Measurements from ENCODE around the gene DNAJC22. TPM values are rescaled to one million over a fixed set of nuclear protein-coding genes. Genes with fewer than 3 reads are reported as not detected.
"Not testable (repeated sequence)": the region's sequence is repeated elsewhere in the genome, so short reads cannot be mapped to it uniquely, and the experiment has no call there.

Gene DNAJC22
- total RNA-seq, 1 experiment from 2014 or later, result not detected

DNA sequence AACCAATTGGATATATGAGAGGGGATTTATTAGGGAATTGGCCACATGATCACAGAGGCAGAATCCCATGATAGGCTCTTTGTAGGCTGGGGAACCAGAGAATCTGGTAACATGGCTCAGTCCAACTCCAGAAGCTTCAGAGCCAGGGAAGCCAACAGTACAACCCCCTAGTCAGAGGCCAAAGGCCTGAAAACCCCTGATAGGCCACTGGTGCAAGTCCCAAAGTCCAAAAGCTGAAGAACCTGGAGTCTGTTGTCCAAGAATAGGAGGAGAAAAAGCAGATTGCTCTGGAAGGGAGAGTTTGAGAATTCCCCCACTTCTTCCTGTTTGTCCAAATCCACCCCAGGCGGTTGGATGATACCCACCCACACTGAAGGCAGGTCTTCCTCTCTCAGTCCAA lies 31.9 kb upstream of the DNAJC22 start:
- H3K9me3 ChIP-seq (ENCODE audit: low read length), result no peaks in the 10 kb centered on the region
- DNase-seq, result no peak
- no peaks in the 10 kb centered on the region for H3K79me2 ChIP-seq (ENCODE audit: low read length)
- no peaks in the 10 kb centered on the region for H4K20me1 ChIP-seq (ENCODE audit: insufficient read depth, low read depth, low read length)
- H3K4me2 ChIP-seq (ENCODE audit: low read depth, low read length, poor library complexity, severe bottlenecking), result no peak overlapping the region
- H3K4me3 ChIP-seq (ENCODE audit: low read length), result no peak overlapping the region
- H3K36me3 ChIP-seq (ENCODE audit: insufficient read depth, low read length), result no peaks in the 10 kb centered on the region
- no peaks in the 10 kb centered on the region for H3K4me1 ChIP-seq (ENCODE audit: low read length)
- no peaks in the 10 kb centered on the region for H3K27me3 ChIP-seq (ENCODE audit: low read length)
- no peaks in the 10 kb centered on the region for H3K9me2 ChIP-seq (replicated peaks; ENCODE audit: insufficient read depth, low read length)
- H3K9ac ChIP-seq (ENCODE audit: low read length), result no peak overlapping the region
- no peak overlapping the region for H3K27ac ChIP-seq (ENCODE audit: low read length)
- no peak overlapping the region for H2AFZ ChIP-seq (ENCODE audit: low read length)

DNA sequence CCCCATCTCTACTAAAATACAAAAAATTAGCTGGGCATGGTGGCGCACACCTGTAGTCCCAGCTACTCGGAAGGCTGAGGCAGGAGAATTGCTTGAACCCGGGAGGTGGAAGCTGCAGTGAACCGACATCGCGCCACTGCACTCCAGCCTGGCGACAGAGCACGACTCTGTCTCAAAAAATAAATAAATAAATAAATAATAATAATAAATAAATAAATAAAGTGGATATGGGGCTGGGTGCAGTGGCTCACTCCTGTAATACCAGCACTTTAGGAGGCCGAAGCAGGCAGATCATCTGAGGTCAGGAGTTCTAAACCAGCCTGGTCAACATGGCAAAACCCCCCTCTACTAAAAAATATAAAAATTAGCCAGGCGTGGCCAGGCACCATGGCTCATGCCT lies 29.6 kb upstream of the DNAJC22 start:
- H3K79me2 ChIP-seq (ENCODE audit: low read length); H3K9ac ChIP-seq (ENCODE audit: low read length); H2AFZ ChIP-seq (ENCODE audit: low read length): not testable (repeated sequence)

DNA sequence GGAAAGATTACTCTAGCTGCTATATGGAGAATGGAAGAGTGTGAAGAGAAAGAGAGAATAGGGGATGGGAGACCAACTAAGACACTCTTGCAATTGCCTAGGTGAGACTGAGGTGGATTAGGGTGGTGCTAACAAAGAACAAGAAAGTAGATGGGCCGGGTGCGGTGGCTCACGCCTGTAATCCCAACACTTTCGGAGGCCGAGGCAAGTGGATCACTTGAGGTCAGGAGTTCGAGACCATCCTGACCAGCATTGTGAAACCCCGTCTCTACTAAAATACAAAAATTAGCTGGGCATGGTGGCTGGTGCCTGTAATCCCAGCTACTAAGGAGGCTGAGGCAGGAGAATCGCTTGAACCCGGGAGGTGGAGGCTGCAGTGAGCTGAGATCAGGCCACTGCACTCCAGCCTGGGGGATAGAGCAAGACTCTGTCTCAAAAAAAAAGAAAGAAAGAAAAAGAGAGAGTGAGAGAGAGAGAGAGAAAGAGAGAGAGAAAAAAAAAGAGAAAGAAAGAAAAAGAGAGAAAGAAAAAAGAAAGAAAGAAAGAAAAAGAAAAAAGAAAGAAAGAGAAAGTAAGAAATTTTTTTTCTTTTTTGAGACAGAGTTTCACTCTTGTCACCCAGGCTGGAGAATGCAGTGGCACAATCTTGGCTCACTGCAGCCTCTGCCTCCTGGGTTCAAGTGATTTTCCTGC lies 26.1 kb upstream of the DNAJC22 start:
- DNase-seq; H3K27me3 ChIP-seq (ENCODE audit: low read length); H3K9ac ChIP-seq (ENCODE audit: low read length); H3K9me3 ChIP-seq (ENCODE audit: low read length); H4K20me1 ChIP-seq (ENCODE audit: insufficient read depth, low read depth, low read length); H3K4me3 ChIP-seq (ENCODE audit: low read length); H3K9me2 ChIP-seq (replicated peaks; ENCODE audit: insufficient read depth, low read length); H2AFZ ChIP-seq (ENCODE audit: low read length); H3K4me2 ChIP-seq (ENCODE audit: low read depth, low read length, poor library complexity, severe bottlenecking); H3K27ac ChIP-seq (ENCODE audit: low read length); H3K36me3 ChIP-seq (ENCODE audit: insufficient read depth, low read length): not testable (repeated sequence)
- H3K4me1 ChIP-seq (ENCODE audit: low read length), result peaks cover 17% of the 10 kb centered on the region
- peaks cover 14% of the 10 kb centered on the region for H3K79me2 ChIP-seq (ENCODE audit: low read length)

More for the DNA sequence above, 29.6 kb upstream of the DNAJC22 start:
- not testable (repeated sequence) for H3K9me2 ChIP-seq (replicated peaks; ENCODE audit: insufficient read depth, low read length); H3K36me3 ChIP-seq (ENCODE audit: insufficient read depth, low read length); H3K9me3 ChIP-seq (ENCODE audit: low read length); H3K27ac ChIP-seq (ENCODE audit: low read length); H3K27me3 ChIP-seq (ENCODE audit: low read length); H3K4me1 ChIP-seq (ENCODE audit: low read length); H3K4me3 ChIP-seq (ENCODE audit: low read length); DNase-seq; H4K20me1 ChIP-seq (ENCODE audit: insufficient read depth, low read depth, low read length); H3K4me2 ChIP-seq (ENCODE audit: low read depth, low read length, poor library complexity, severe bottlenecking)

DNA sequence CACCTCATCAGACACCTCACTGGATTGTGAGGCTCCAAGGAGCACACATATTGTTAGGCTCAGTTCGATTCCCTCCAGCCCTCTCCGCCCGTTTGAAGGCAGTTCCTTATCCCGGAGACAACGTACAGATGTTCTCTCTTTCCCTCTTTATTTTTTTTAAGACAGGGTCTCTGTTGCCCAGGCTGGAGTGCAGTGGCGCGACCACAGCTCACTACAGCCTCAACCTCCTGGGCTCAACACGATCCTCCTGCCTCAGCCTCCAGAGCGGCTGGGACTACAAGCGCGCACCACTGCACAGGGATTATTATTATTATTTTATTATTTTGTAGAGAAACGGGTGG lies 24.4 kb upstream of the DNAJC22 start:
- no peaks in the 10 kb centered on the region for H4K20me1 ChIP-seq (ENCODE audit: insufficient read depth, low read depth, low read length)
- H3K27me3 ChIP-seq (ENCODE audit: low read length), result no peaks in the 10 kb centered on the region
- no peak overlapping the region for H3K27ac ChIP-seq (ENCODE audit: low read length)
- peaks cover 8% of the 10 kb centered on the region; the same call in 1 of the 2 replicates for H3K36me3 ChIP-seq (ENCODE audit: insufficient read depth, low read length)
- H3K79me2 ChIP-seq (ENCODE audit: low read length), result peaks cover 14% of the 10 kb centered on the region
- H2AFZ ChIP-seq (ENCODE audit: low read length), result peak overlapping the region; percentile 87; the same call in 1 of the 2 replicates
- no peaks in the 10 kb centered on the region for H3K9me3 ChIP-seq (ENCODE audit: low read length)
- H3K4me2 ChIP-seq (ENCODE audit: low read depth, low read length, poor library complexity, severe bottlenecking), result peak overlapping the region; percentile 74
- peaks cover 17% of the 10 kb centered on the region for H3K4me1 ChIP-seq (ENCODE audit: low read length)
- no peaks in the 10 kb centered on the region for H3K9me2 ChIP-seq (replicated peaks; ENCODE audit: insufficient read depth, low read length)
- H3K9ac ChIP-seq (ENCODE audit: low read length), result peak overlapping the region; percentile 74
- no peak for DNase-seq
- H3K4me3 ChIP-seq (ENCODE audit: low read length), result peak overlapping the region; percentile 81

- DNase-seq, result peak; percentile 99
- Histone ChIP-seq H3K27me3 (ENCODE audit: low read length) (no peaks in the 10 kb centered on the region), H3K4me3 (ENCODE audit: low read length) (peak within 1 kb of the TSS; percentile 81), H3K4me2 (ENCODE audit: low read depth, low read length, poor library complexity, severe bottlenecking) (peak within 1 kb of the TSS; percentile 94), H3K27ac (ENCODE audit: low read length) (peak within 1 kb of the TSS; percentile 56), H3K79me2 (ENCODE audit: low read length) (peaks cover 14% of the 10 kb centered on the region), H3K4me1 (ENCODE audit: low read length) (peaks cover 17% of the 10 kb centered on the region), H3K36me3 (ENCODE audit: insufficient read depth, low read length) (peaks cover 10% of the 10 kb centered on the region; the same call in 1 of the 2 replicates), H4K20me1 (ENCODE audit: insufficient read depth, low read depth, low read length) (no peaks in the 10 kb centered on the region), H3K9ac (ENCODE audit: low read length) (peak within 1 kb of the TSS; percentile 86), H3K9me3 (ENCODE audit: low read length) (no peaks in the 10 kb centered on the region), H3K9me2 (replicated peaks; ENCODE audit: insufficient read depth, low read length) (no peaks in the 10 kb centered on the region), H2AFZ (ENCODE audit: low read length) (peak within 1 kb of the TSS; percentile 87)
Observed at GRCh38 chr12:49322708-49323523, 23.8 kb upstream of the DNAJC22 start, which contains the start of gene TROAP. Gene TROAP, plus strand, starts transcription at chr12:49323255. Its CDS starts 354 bp downstream, at chr12:49323609.

GRCh38 chr12:49323524-49324097 lies 23.1 kb upstream of the DNAJC22 start:
- H3K9me3 ChIP-seq (ENCODE audit: low read length), result no peaks in the 10 kb centered on the region
- peaks cover 14% of the 10 kb centered on the region for H3K79me2 ChIP-seq (ENCODE audit: low read length)
- H3K9me2 ChIP-seq (replicated peaks; ENCODE audit: insufficient read depth, low read length), result no peaks in the 10 kb centered on the region
- H4K20me1 ChIP-seq (ENCODE audit: insufficient read depth, low read depth, low read length), result no peaks in the 10 kb centered on the region
- H3K27ac ChIP-seq (ENCODE audit: low read length), result peak overlapping the region; percentile 56
- no peak for DNase-seq
- H3K27me3 ChIP-seq (ENCODE audit: low read length), result no peaks in the 10 kb centered on the region
- H3K4me2 ChIP-seq (ENCODE audit: low read depth, low read length, poor library complexity, severe bottlenecking), result peak overlapping the region; percentile 94
- peak overlapping the region; percentile 71; the same call in 1 of the 2 replicates for H2AFZ ChIP-seq (ENCODE audit: low read length)
- peaks cover 17% of the 10 kb centered on the region for H3K4me1 ChIP-seq (ENCODE audit: low read length)
- H3K36me3 ChIP-seq (ENCODE audit: insufficient read depth, low read length), result peaks cover 10% of the 10 kb centered on the region; the same call in 1 of the 2 replicates
- H3K9ac ChIP-seq (ENCODE audit: low read length), result peak overlapping the region; percentile 86
- peak overlapping the region; percentile 81 for H3K4me3 ChIP-seq (ENCODE audit: low read length)

DNA sequence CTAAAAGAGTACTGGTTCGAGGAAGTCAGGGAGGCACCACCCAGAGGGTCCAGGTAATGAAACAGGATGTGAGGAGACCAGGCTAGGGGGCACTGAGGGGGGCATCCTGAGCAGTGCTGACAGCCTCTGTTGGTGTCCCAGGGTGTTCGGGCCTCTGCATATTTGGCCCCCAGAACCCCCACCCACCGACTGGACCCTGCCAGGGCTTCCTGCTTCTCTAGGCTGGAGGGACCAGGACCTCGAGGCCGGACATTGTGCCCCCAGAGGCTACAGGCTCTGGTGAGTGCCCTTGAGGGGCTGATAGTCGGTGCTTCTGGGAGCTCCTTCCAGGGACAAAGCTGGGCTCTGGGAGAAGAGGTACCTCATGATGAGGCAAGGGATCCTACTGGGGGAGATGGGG lies 21.1 kb upstream of the DNAJC22 start:
- DNase-seq, result no peak
- Histone ChIP-seq H3K79me2 (ENCODE audit: low read length) (peaks cover 14% of the 10 kb centered on the region), H3K9me2 (replicated peaks; ENCODE audit: insufficient read depth, low read length) (no peaks in the 10 kb centered on the region), H3K9me3 (ENCODE audit: low read length) (no peaks in the 10 kb centered on the region), H3K9ac (ENCODE audit: low read length) (no peak overlapping the region; the same call in 1 of the 2 replicates), H2AFZ (ENCODE audit: low read length) (no peak overlapping the region), H3K27me3 (ENCODE audit: low read length) (no peaks in the 10 kb centered on the region), H4K20me1 (ENCODE audit: insufficient read depth, low read depth, low read length) (no peaks in the 10 kb centered on the region), H3K27ac (ENCODE audit: low read length) (no peak overlapping the region), H3K4me2 (ENCODE audit: low read depth, low read length, poor library complexity, severe bottlenecking) (no peak overlapping the region), H3K4me3 (ENCODE audit: low read length) (no peak overlapping the region), H3K36me3 (ENCODE audit: insufficient read depth, low read length) (peaks cover 10% of the 10 kb centered on the region; the same call in 1 of the 2 replicates), H3K4me1 (ENCODE audit: low read length) (peaks cover 17% of the 10 kb centered on the region)

GRCh38 chr12:49327368-49327767 lies 19.3 kb upstream of the DNAJC22 start:
- no peaks in the 10 kb centered on the region for H3K27me3 ChIP-seq (ENCODE audit: low read length)
- no peak overlapping the region for H3K27ac ChIP-seq (ENCODE audit: low read length)
- no peaks in the 10 kb centered on the region for H3K9me2 ChIP-seq (replicated peaks; ENCODE audit: insufficient read depth, low read length)
- DNase-seq, result no peak
- H3K9ac ChIP-seq (ENCODE audit: low read length), result no peak overlapping the region
- H3K9me3 ChIP-seq (ENCODE audit: low read length), result no peaks in the 10 kb centered on the region
- H3K4me2 ChIP-seq (ENCODE audit: low read depth, low read length, poor library complexity, severe bottlenecking), result no peak overlapping the region
- peaks cover 14% of the 10 kb centered on the region for H3K79me2 ChIP-seq (ENCODE audit: low read length)
- no peak overlapping the region for H3K4me3 ChIP-seq (ENCODE audit: low read length)
- no peaks in the 10 kb centered on the region for H4K20me1 ChIP-seq (ENCODE audit: insufficient read depth, low read depth, low read length)
- H3K36me3 ChIP-seq (ENCODE audit: insufficient read depth, low read length), result peaks cover 10% of the 10 kb centered on the region; the same call in 1 of the 2 replicates
- no peak overlapping the region for H2AFZ ChIP-seq (ENCODE audit: low read length)
- H3K4me1 ChIP-seq (ENCODE audit: low read length), result peaks cover 11% of the 10 kb centered on the region
